Measurements from ENCODE around the gene HMG20A. TPM values are rescaled to one million over a fixed set of nuclear protein-coding genes. Genes with fewer than 3 reads are reported as not detected.
A peak's percentile ranks its signal among the peaks of the same experiment; 100 is the strongest.

Gene HMG20A
- total RNA-seq, 2 donors from 2014 or later, result 35.0 to 46.5 TPM

GRCh38 chr15:77481670-77482069 lies 61.0 kb downstream of the HMG20A start:
- DNase-seq (ENCODE audit: low spot score) (no peak), ATAC-seq (no peak)
- Mint-ChIP-seq H3K4me1 (ENCODE audit: low read depth in 2 of 2) (peaks cover 4 to 11% of the 10 kb centered on the region in 2 donors), H3K4me3 (no peak overlapping the region), H3K36me3 (peaks cover 19% of the 10 kb centered on the region), H3K27ac (no peak overlapping the region), H3K9me3 (no peaks in the 10 kb centered on the region), H3K27me3 (no peaks in the 10 kb centered on the region)

GRCh38 chr15:77482570-77482969 lies 61.9 kb downstream of the HMG20A start:
- no peak overlapping the region for H3K4me3 Mint-ChIP-seq
- DNase-seq (ENCODE audit: low spot score) (no peak), ATAC-seq (no peak)
- peaks cover 12 to 20% of the 10 kb centered on the region in 2 donors for H3K4me1 Mint-ChIP-seq (ENCODE audit: low read depth in 2 of 2)
- no peaks in the 10 kb centered on the region for H3K9me3 Mint-ChIP-seq
- H3K27ac Mint-ChIP-seq, result no peak overlapping the region
- no peaks in the 10 kb centered on the region for H3K27me3 Mint-ChIP-seq
- H3K36me3 Mint-ChIP-seq, result peaks cover 19% of the 10 kb centered on the region

- H3K4me3 Mint-ChIP-seq, result no peak overlapping the region
- no peaks in the 10 kb centered on the region for H3K27me3 Mint-ChIP-seq
- ATAC-seq, result no peak
- H3K9me3 Mint-ChIP-seq, result no peaks in the 10 kb centered on the region
- H3K36me3 Mint-ChIP-seq, result peaks cover 19% of the 10 kb centered on the region
- peaks cover 12 to 21% of the 10 kb centered on the region in 2 donors for H3K4me1 Mint-ChIP-seq (ENCODE audit: low read depth in 2 of 2)
- no peak overlapping the region for H3K27ac Mint-ChIP-seq
- no peak for DNase-seq (ENCODE audit: low spot score)
Measured at GRCh38 chr15:77483425-77484140, 62.9 kb downstream of the HMG20A start.

DNA sequence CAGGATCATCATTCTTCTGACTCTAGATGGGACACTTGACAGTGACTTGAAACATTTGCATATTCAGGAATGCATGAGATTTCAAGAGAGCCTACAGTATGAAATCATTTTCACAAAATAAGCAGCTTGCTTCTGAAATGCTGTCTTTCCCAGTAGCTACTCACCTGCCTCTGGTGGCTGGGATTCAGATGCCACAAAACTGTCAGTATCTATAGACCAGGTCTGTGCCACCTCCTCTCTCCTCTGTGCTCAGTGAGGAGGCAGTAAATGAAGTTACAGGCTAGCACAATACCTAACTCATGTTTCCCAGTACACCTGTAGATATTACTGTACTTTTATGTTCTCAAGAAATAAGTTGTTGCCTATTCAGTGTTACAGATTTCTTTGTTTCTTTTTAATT lies 64.3 kb downstream of the HMG20A start:
- Mint-ChIP-seq H3K4me1 (ENCODE audit: low read depth in 2 of 2) (peaks cover 10 to 14% of the 10 kb centered on the region in 2 donors), H3K27me3 (no peaks in the 10 kb centered on the region), H3K9me3 (no peaks in the 10 kb centered on the region), H3K4me3 (no peak overlapping the region), H3K36me3 (peaks cover 13% of the 10 kb centered on the region), H3K27ac (no peak overlapping the region)
- DNase-seq (ENCODE audit: low spot score), result no peak
- no peak for ATAC-seq

DNA sequence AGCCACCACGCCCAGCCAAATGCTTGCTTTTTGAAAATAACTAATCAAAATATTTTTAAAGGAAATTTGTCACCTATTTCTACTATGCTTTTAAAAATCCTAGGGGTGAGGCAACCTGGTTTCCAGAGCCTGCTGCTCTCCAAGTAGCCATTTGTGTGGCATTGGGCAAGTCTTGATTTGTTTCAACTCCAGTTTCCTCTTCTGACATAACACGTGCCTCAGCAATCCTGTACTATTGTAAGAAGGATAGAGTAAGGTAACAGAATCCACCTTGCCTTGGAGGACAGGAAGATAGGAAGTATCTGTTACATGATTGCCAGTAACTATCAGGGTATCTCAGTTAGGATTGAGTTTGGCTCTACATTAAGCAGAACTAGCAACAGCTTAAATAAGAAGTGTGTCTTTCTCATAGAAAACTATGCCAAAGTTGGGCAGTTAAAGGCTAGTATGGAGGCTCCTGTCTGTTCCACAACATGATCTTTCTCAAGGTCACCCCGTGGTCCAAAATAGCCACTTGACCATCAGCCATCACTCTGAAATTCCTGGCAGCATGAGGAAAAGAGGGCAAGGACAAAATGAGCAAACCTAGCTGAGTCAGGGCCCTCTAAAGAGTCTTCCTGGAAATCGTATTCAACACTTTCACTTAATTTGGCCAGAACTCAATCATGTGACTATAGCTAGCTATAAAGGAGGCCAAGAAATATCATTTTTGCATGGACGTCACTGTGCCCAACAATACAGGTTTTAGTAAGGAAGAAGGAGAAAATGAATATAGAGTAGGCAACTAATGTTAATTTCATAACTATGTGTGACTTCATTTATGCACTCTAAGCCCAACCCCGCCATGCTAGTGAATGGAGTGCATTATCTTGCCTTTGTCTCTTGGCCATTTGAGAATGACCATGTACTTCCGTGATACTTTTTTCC lies 66.1 kb downstream of the HMG20A start:
- no peaks in the 10 kb centered on the region for H3K27me3 Mint-ChIP-seq
- peaks cover 10 to 14% of the 10 kb centered on the region in 2 donors for H3K4me1 Mint-ChIP-seq (ENCODE audit: low read depth in 2 of 2)
- DNase-seq (ENCODE audit: low spot score), result no peak

DNA sequence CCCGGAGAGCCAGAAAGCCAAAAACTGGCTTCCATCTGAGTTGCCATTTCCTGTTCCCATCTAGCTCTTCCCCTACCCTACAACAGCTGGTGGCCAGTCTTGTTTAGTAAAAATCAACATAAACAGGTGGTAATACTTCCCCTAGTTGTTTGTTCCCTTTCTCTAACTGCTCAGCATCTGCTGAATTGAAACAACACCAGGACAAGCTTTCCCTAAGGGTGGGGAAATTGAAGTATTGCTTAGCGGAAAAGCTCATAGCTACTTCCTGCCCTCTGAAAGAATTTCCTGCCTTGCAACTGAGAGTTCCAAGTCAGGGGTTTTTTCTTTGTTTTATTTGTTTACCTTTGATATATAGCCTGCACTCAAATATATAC lies 66.8 kb downstream of the HMG20A start:
- DNase-seq (ENCODE audit: low spot score) (no peak), ATAC-seq (no peak)
- no peaks in the 10 kb centered on the region for H3K9me3 Mint-ChIP-seq
- peak overlapping the region; percentile 9 for H3K4me3 Mint-ChIP-seq
- peaks cover 13% of the 10 kb centered on the region for H3K36me3 Mint-ChIP-seq
- H3K27me3 Mint-ChIP-seq, result no peaks in the 10 kb centered on the region
- H3K4me1 Mint-ChIP-seq (ENCODE audit: low read depth in 2 of 2), result peaks cover 13 to 18% of the 10 kb centered on the region in 2 donors
- peak overlapping the region; percentile 54 to 63 for H3K27ac Mint-ChIP-seq

More for the DNA sequence above, 66.1 kb downstream of the HMG20A start:
- Mint-ChIP-seq H3K36me3 (peaks cover 13% of the 10 kb centered on the region), H3K9me3 (no peaks in the 10 kb centered on the region), H3K27ac (peak overlapping the region; percentile 54 to 63), H3K4me3 (peak overlapping the region; percentile 29)
- peak in 1 of 2 donors; percentile 80 for ATAC-seq

DNA sequence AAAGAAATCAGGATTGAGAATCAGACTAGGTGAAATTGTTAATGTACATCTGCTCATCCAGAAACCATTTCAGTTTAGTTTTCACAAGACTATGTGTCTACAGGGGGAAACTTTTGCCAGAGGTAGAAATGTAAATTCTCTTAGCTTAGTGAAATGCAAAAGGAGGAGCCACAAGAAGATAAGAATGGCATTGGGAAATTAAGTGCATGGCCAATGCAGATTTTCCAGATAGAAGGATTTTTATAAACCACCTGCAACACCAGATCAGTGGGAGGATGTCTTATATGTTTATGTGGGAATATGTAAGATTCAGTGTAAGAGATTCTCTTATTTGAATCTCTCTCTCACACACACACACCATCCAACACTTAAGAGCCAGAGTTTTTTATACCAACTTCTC lies 67.2 kb downstream of the HMG20A start:
- Mint-ChIP-seq H3K27me3 (no peaks in the 10 kb centered on the region), H3K27ac (peak overlapping the region in 1 of 2 donors; percentile 63), H3K4me3 (peak overlapping the region; percentile 9), H3K9me3 (no peaks in the 10 kb centered on the region), H3K4me1 (ENCODE audit: low read depth in 2 of 2) (peaks cover 16 to 22% of the 10 kb centered on the region in 2 donors), H3K36me3 (peaks cover 13% of the 10 kb centered on the region)
- DNase-seq (ENCODE audit: low spot score) (no peak), ATAC-seq (no peak)

DNA sequence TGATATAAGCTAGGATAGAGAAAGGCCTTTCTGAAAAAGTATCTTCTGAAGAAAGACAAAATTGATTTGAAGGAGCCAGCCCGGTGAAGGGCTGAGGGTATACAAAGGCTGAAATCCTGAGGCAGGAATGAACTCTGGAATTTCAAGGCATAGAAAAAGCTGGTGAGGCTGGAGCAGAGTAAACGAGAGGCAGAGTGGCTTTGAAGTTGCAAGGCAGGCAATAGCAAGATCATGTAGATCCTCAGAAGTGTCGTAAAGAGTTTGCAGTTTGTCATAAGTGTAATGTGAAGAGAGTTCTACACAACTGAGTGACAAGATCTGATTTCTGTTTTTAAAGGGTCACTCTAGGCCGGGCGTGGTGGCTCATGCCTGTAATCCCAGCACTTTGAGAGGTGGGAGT lies 69.0 kb downstream of the HMG20A start:
- no peaks in the 10 kb centered on the region for H3K9me3 Mint-ChIP-seq
- H3K4me1 Mint-ChIP-seq (ENCODE audit: low read depth in 2 of 2), result peaks cover 25 to 37% of the 10 kb centered on the region in 2 donors

DNA sequence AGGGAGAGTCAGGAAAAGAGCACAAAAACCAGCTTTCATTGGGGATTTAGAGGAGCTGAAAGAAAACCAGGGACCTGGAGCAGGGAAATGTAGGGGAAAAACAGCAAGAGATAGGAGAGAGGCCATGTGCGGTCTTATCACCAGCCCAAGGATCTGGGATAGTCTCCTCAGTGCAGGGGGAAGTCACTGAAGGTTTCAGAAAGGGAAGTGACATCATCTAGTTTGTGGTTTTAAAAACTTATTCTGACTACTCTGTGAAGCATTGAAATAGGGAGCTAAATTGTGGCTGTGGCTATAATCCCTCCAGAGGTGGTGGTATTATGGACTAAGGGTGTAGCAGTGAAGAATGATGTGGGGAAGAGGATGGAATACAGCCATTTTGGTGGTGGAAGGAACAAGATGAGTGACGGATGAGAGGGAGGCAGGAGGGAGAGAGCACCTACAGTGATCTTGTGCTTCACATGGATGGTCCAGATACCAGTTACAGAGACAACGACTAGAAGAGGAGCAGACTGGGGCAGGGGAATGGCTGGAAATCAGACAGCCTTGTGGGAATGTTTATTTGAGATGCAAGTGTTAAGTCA lies 72.7 kb downstream of the HMG20A start:
- no peaks in the 10 kb centered on the region for H3K27me3 Mint-ChIP-seq
- ATAC-seq (peak; percentile 65 to 80), DNase-seq (ENCODE audit: low spot score) (no peak)
- peaks cover 14 to 23% of the 10 kb centered on the region in 2 donors for H3K4me1 Mint-ChIP-seq (ENCODE audit: low read depth in 2 of 2)
- H3K36me3 Mint-ChIP-seq, result no peaks in the 10 kb centered on the region
- peak overlapping the region; percentile 36 for H3K4me3 Mint-ChIP-seq
- H3K9me3 Mint-ChIP-seq, result no peaks in the 10 kb centered on the region
- H3K27ac Mint-ChIP-seq, result peak overlapping the region; percentile 26 to 46

More for the DNA sequence above, 69.0 kb downstream of the HMG20A start:
- DNase-seq (ENCODE audit: low spot score), result no peak
- H3K27me3 Mint-ChIP-seq, result no peaks in the 10 kb centered on the region
- peaks cover 4% of the 10 kb centered on the region for H3K36me3 Mint-ChIP-seq
- no peak for ATAC-seq
- no peak overlapping the region for H3K4me3 Mint-ChIP-seq
- no peak overlapping the region for H3K27ac Mint-ChIP-seq

DNA sequence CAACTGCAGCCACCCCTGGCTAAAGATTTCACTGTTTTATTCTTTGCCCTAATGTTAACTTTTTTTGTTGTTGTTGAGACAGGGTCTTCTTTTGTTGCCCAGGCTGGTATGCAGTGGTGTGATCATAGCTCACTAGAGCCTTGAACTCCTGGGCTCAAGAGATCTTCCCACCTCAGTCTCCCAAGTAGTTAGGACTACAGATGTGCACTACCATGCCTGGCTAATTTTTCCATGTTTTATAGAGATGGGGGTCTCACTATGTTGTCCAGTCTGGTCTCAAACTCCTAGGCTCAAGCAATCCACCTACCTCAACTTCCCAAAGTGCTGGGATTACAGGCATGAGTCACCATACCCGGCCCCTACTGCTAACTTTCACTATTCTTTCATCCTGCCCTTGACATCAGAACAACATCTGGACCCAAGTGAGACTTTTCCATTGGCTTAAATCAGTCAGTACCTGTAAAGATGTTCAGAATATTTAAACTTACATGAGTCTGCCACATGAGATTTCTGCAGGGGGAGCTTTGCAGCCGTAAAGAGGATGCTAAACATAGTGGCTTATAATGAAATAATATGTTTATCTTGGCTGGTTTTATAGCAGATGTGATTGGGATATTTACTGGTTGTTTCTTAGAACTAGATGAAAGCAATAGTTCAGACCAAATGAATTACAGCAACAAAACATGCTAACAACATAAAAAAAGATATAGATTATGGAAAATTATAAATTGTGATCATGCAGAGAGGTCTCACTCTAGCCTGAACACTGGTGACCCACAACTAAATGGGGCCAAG lies 73.6 kb downstream of the HMG20A start:
- no peaks in the 10 kb centered on the region for H3K9me3 Mint-ChIP-seq
- no peak for DNase-seq (ENCODE audit: low spot score)
- H3K4me3 Mint-ChIP-seq, result no peak overlapping the region
- no peaks in the 10 kb centered on the region for H3K36me3 Mint-ChIP-seq
- no peak for ATAC-seq
- peaks cover 14 to 23% of the 10 kb centered on the region in 2 donors for H3K4me1 Mint-ChIP-seq (ENCODE audit: low read depth in 2 of 2)
- H3K27ac Mint-ChIP-seq, result no peak overlapping the region
- no peaks in the 10 kb centered on the region for H3K27me3 Mint-ChIP-seq

DNA sequence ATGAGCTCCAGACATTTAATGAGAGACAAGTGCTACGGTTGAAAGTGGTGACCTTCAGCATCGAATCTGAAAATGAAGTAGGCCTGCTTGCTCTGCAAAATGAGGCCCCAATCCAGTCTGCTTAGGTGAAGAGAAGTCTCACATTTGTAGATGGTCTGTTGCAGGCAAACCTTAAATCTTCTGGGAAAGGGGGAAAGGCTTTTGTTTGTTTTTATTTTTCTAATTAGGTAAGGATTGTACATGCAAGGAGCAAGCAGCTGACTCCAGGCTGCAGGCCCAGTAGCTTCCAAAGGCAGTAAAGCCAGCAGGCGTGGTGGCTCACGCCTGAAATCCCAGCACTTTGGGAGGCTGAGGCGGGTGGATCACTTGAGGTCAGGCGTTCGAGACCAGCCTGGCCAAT lies 74.3 kb downstream of the HMG20A start:
- Mint-ChIP-seq H3K9me3 (no peaks in the 10 kb centered on the region), H3K36me3 (no peaks in the 10 kb centered on the region), H3K27me3 (no peaks in the 10 kb centered on the region), H3K4me1 (ENCODE audit: low read depth in 2 of 2) (peaks cover 14 to 23% of the 10 kb centered on the region in 2 donors), H3K4me3 (no peak overlapping the region), H3K27ac (no peak overlapping the region)
- DNase-seq (ENCODE audit: low spot score), result no peak
- ATAC-seq, result no peak

DNA sequence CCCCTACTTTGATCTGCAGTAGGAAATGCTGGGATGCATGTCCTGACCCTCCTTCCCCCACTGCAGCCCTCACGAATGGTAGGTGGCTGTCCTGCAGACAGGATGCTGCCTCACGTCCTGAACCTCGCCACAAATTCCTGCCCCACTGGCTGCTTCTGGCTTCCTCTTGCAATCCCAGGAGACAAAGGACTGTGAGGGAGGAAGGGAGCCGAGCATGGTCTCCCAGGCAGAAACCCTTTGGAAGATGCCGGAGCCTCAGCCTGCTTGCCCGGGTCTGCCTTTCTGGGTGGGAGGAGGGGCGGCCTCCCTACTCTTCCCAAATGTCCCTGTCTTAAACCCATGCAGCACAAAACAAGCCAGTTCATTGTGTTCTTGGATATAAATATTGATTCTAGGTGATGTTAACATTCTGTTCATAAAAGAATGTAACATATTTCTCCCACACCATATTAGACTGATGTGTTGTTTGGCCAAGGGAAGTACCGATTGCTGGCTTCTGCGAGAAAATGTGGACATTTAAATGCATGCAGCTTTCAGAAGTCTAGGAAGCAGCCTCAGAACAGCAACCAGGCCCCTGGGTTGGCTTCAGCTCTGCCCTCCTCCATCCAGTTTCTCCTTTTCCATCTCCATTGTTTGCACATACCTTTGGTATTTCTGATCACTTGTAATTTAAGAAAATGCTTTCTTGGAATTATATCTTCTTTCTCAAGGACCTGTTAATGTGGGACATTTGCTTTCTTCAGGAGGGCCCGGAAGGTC lies 75.3 kb downstream of the HMG20A start:
- no peak for DNase-seq (ENCODE audit: low spot score)
- H3K27me3 Mint-ChIP-seq, result no peaks in the 10 kb centered on the region
- H3K4me1 Mint-ChIP-seq (ENCODE audit: low read depth in 2 of 2), result peaks cover 14 to 23% of the 10 kb centered on the region in 2 donors
- no peaks in the 10 kb centered on the region for H3K36me3 Mint-ChIP-seq
- H3K4me3 Mint-ChIP-seq, result no peak overlapping the region
- H3K9me3 Mint-ChIP-seq, result no peaks in the 10 kb centered on the region
- no peak for ATAC-seq
- H3K27ac Mint-ChIP-seq, result no peak overlapping the region

- Mint-ChIP-seq H3K9me3 (no peaks in the 10 kb centered on the region), H3K4me1 (ENCODE audit: low read depth in 2 of 2) (peaks cover 14 to 23% of the 10 kb centered on the region in 2 donors), H3K27me3 (no peaks in the 10 kb centered on the region), H3K36me3 (no peaks in the 10 kb centered on the region), H3K4me3 (no peak overlapping the region), H3K27ac (no peak overlapping the region)
- peak; percentile 80 to 87 for ATAC-seq
- DNase-seq (ENCODE audit: low spot score), result peak; percentile 70
Measured at GRCh38 chr15:77496715-77497109, 76.0 kb downstream of the HMG20A start.

Measured in natural killer cell treated with Interleukin-12 subunit alpha and Interleukin-12 subunit beta and Interleukin-15 and Interleukin-18, amount 100 ng/mL, for 72 hours (primary cell).